HG03025 (cell line): ENCODE measurements around the gene GRHL1.

Experiments used
- ATAC-seq: cut with Tn5 transposase; IDR thresholded peaks from one replicate; pipeline ENCODE4 v1.9.1; 2021; ENCODE audit warnings: mild to moderate bottlenecking, moderate library complexity; ENCODE audit not compliant: unreplicated experiment, low FRiP score

Gene GRHL1

GRCh38 chr2:9948721-9949120 lies 2.8 kb upstream of the GRHL1 start:
- no peak for ATAC-seq

- ATAC-seq: no peak
Measured at GRCh38 chr2:9949239-9949991, 2.1 kb upstream of the GRHL1 start.

- ATAC-seq: no peak
Measured at GRCh38 chr2:9949992-9950520, 1.4 kb upstream of the GRHL1 start.

- ATAC-seq: peak; percentile 41
Measured at GRCh38 chr2:9950521-9951271, 797 bp upstream of the GRHL1 start.

GRCh38 chr2:9951272-9951521 lies 296 bp upstream of the GRHL1 start:
- no peak for ATAC-seq

GRCh38 chr2:9952286-9952737 lies 819 bp downstream of the GRHL1 start:
- no peak for ATAC-seq

- ATAC-seq: no peak
Measured at GRCh38 chr2:9952856-9953503, 1.5 kb downstream of the GRHL1 start.

GRCh38 chr2:9954136-9954535 lies 2.6 kb downstream of the GRHL1 start:
- no peak for ATAC-seq

GRCh38 chr2:9958057-9958456 lies 6.6 kb downstream of the GRHL1 start:
- ATAC-seq: no peak

- no peak for ATAC-seq
Measured at GRCh38 chr2:9959262-9959661, 7.8 kb downstream of the GRHL1 start.

- ATAC-seq: no peak
Measured at GRCh38 chr2:9961013-9961412, 9.5 kb downstream of the GRHL1 start.

- ATAC-seq: no peak
Measured at GRCh38 chr2:9964334-9964980, 13.0 kb downstream of the GRHL1 start.

GRCh38 chr2:9965119-9965822 lies 13.8 kb downstream of the GRHL1 start:
- no peak for ATAC-seq

GRCh38 chr2:9966491-9967022 lies 15.1 kb downstream of the GRHL1 start:
- no peak for ATAC-seq

- no peak for ATAC-seq
Measured at GRCh38 chr2:9967053-9967775, 15.7 kb downstream of the GRHL1 start.

GRCh38 chr2:9968553-9969497 lies 17.3 kb downstream of the GRHL1 start:
- no peak for ATAC-seq

- no peak for ATAC-seq
Measured at GRCh38 chr2:9970200-9971044, 18.9 kb downstream of the GRHL1 start.
